ENCODE results near the gene ICAM1.

- TF ChIP-seq, protein P1, sequence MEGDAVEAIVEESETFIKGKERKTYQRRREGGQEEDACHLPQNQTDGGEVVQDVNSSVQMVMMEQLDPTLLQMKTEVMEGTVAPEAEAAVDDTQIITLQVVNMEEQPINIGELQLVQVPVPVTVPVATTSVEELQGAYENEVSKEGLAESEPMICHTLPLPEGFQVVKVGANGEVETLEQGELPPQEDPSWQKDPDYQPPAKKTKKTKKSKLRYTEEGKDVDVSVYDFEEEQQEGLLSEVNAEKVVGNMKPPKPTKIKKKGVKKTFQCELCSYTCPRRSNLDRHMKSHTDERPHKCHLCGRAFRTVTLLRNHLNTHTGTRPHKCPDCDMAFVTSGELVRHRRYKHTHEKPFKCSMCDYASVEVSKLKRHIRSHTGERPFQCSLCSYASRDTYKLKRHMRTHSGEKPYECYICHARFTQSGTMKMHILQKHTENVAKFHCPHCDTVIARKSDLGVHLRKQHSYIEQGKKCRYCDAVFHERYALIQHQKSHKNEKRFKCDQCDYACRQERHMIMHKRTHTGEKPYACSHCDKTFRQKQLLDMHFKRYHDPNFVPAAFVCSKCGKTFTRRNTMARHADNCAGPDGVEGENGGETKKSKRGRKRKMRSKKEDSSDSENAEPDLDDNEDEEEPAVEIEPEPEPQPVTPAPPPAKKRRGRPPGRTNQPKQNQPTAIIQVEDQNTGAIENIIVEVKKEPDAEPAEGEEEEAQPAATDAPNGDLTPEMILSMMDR (IDR thresholded peaks at IDR 0.05), result no peak
- TF ChIP-seq POLR2A (IDR thresholded peaks at IDR 0.05), result no peak
Measured at GRCh38 chr19:10290876-10291553, 20.1 kb downstream of the ICAM1 start.

Data from prostate gland (tissue), 2 donors.